Body of pancreas (tissue), 4 donors: ENCODE data around the gene PGLYRP1. TPM values are rescaled to one million over a fixed set of nuclear protein-coding genes. Genes with fewer than 3 reads are reported as not detected.

ENCODE experiments used
- ATAC-seq: fragments of 150-250 bp; one replicate; pipeline ENCODE4 v1.9.1; 2016
- DNase-seq, 4 donors: peaks; one replicate each; pipeline ENCODE4 v3.0.0-alpha.2; 2019
- H3K27ac ChIP-seq, 4 donors: fragments of 200-600 bp; sonication (generic); 1 replicate in 3 of 4; 2 replicates in 1 of 4; pipeline versions ENCODE4 v1.5.1 to v1.6.1; 2016 to 2019; ENCODE audit warnings: mild to moderate bottlenecking in 1 of 4, mixed read lengths in 1 of 4, moderate library complexity in 1 of 4
- H3K27me3 ChIP-seq, 2 donors: fragments of 200-600 bp; sonication (generic); one replicate each; pipeline ENCODE4 v1.6.0; 2016; ENCODE audit warnings: mild to moderate bottlenecking in 1 of 2
- H3K36me3 ChIP-seq, 2 donors: fragments of 200-600 bp; sonication (generic); replicated peaks in 1 of 2; 2 replicates each; pipeline ENCODE4 v1.5.1; 2016; ENCODE audit warnings: low read depth in 2 of 2; ENCODE audit not compliant: insufficient read depth in 1 of 2
- H3K4me1 ChIP-seq: fragments of 200-600 bp; sonication (generic); one replicate; pipeline ENCODE4 v1.6.0; 2016
- H3K4me3 ChIP-seq, 2 donors: fragments of 200-600 bp; sonication (generic); 1 replicate in 1 of 2; 2 replicates in 1 of 2; pipeline ENCODE4 v1.5.1; 2016 to 2019
- H3K9me3 ChIP-seq, 3 donors: fragments of 200-600 bp; sonication (generic); 1 replicate in 2 of 3; 2 replicates in 1 of 3; pipeline ENCODE4 v1.5.1; 2016
- POLR2A ChIP-seq, 3 donors: fragments of 450-650 bp; IDR thresholded peaks; one replicate each; pipeline ENCODE4 v1.6.1; 2016; ENCODE audit warnings: antibody characterized with exemption in 3 of 3, mild to moderate bottlenecking in 2 of 3
- WGBS, 2 donors: methylation state at CpG; one replicate each; pipeline ENCODE4 v1.1.5; 2017; 5-methylcytosine and 5-hydroxymethylcytosine counted together
- intact Hi-C: fragments of 100-400 bp; cut with DNase I; formaldehyde crosslinking; loops from one replicate; pipeline ENCODE4 v1.15.1; 2023
- total RNA-seq, 2 donors: library from RNA; depleted of rRNA; stranded (reverse); fragments of >200 nt; gene quantifications; one replicate each; pipeline ENCODE4 v1.1.0, GENCODE V29; 2016
- TF ChIP-seq, protein P1 (sequence below), 7 experiments: fragments of 450-650 bp in 4 of 7; fragments of 200-600 bp in 3 of 7; sonication (generic) in 3 of 7; IDR thresholded peaks; one replicate each; pipeline ENCODE4 v1.5.1; 2016 to 2019; ENCODE audit warnings: antibody characterized with exemption in 7 of 7

Gene PGLYRP1
- total RNA-seq, 2 donors from 2014 or later = not detected

DNA sequence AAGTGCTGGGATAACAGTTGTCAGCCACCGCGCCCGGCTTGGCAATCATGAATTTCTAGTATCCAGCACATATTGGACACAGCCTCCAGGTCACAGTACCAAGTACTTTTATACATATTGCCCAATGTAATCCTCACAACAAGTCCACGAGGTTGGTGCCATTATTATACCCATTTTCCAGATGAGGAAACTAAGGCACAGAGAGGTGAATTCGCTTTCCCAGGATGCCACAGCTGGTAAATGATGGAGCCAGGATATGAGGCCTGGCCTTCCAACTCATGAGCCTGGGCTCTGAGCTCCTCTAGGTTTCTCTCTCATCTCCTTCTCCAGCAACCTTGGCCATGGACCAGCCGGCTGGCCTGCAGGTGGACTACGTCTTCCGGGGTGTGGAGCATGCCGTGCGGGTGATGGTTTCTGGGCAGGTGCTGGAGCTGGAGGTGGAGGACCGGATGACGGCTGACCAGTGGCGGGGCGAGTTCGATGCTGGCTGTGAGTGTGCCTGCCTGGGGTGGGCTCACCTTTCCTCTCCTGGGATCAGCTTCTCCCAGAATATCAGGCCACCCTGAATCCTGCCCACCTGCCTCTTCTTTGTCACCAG, 20.1 kb downstream of the PGLYRP1 start:
- intact Hi-C loops = no loop called here

DNA sequence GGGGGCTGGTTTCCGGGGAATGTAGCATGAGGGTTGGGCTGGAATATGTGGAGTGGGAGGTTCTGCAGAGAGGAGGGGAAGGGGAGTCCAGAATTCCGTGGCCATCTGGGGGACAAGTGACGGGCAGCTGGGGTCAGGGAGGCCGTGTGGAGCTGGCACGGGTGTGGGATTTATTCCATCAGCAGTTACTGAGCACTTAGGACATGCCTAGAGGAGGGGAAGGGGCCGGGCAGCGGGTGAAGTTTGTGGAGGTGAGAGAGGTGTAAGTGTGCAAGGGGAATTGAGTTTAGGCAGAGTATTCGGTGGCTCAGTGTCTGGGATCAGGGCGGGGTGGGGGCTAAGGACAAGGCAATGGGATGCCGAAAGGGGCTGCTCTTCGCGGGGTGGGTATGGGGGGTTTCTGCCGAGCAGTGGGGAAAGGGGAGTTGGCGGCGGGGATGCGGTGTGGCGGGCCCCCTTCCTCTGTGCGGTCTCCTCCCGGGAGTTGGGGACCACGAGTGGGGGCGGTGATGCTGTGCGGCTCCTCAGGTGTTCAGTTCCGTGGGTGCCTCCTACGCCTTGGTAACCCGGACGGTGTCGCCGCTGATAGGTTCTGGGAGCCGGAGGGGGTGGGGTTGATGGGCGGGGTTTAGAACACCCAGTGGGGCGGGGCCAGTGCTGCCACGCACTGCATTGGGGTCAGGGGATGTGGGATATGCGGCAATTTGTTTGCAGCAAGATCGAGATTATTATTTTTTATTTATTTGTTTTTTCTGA, 22.2 kb downstream of the PGLYRP1 start:
- ATAC-seq (peak; percentile 70), DNase-seq (peak; percentile 49 to 71 (median 60))
- Histone ChIP-seq H3K36me3 (no peaks in the 10 kb centered on the region), H3K4me1 (peaks cover 18% of the 10 kb centered on the region), H3K27me3 (no peaks in the 10 kb centered on the region), H3K9me3 (no peaks in the 10 kb centered on the region), H3K4me3 (no peak overlapping the region), H3K27ac (no peak overlapping the region)
- intact Hi-C loops = no loop called here
- TF ChIP-seq POLR2A (IDR thresholded peaks at IDR 0.05) = no peak
- TF ChIP-seq, protein P1, sequence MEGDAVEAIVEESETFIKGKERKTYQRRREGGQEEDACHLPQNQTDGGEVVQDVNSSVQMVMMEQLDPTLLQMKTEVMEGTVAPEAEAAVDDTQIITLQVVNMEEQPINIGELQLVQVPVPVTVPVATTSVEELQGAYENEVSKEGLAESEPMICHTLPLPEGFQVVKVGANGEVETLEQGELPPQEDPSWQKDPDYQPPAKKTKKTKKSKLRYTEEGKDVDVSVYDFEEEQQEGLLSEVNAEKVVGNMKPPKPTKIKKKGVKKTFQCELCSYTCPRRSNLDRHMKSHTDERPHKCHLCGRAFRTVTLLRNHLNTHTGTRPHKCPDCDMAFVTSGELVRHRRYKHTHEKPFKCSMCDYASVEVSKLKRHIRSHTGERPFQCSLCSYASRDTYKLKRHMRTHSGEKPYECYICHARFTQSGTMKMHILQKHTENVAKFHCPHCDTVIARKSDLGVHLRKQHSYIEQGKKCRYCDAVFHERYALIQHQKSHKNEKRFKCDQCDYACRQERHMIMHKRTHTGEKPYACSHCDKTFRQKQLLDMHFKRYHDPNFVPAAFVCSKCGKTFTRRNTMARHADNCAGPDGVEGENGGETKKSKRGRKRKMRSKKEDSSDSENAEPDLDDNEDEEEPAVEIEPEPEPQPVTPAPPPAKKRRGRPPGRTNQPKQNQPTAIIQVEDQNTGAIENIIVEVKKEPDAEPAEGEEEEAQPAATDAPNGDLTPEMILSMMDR (IDR thresholded peaks at IDR 0.05) = no peak
- 8 to 13% methylated on average over 26 to 34 of the region's 34 CpGs for WGBS, 2 donors

More for the DNA sequence above, 20.1 kb downstream of the PGLYRP1 start:
- TF ChIP-seq POLR2A (IDR thresholded peaks at IDR 0.05) = no peak
- TF ChIP-seq, protein P1 (IDR thresholded peaks at IDR 0.05) = no peak
- H3K4me1 ChIP-seq = peaks cover 13% of the 10 kb centered on the region
- no peak overlapping the region for H3K27ac ChIP-seq
- H3K4me3 ChIP-seq = no peak overlapping the region
- WGBS, 2 donors = 91 to 93% methylated on average over 11 to 15 of the region's 15 CpGs
- H3K27me3 ChIP-seq = no peaks in the 10 kb centered on the region
- H3K36me3 ChIP-seq = no peaks in the 10 kb centered on the region
- ATAC-seq (no peak), DNase-seq (no peak)
- H3K9me3 ChIP-seq = no peaks in the 10 kb centered on the region

DNA sequence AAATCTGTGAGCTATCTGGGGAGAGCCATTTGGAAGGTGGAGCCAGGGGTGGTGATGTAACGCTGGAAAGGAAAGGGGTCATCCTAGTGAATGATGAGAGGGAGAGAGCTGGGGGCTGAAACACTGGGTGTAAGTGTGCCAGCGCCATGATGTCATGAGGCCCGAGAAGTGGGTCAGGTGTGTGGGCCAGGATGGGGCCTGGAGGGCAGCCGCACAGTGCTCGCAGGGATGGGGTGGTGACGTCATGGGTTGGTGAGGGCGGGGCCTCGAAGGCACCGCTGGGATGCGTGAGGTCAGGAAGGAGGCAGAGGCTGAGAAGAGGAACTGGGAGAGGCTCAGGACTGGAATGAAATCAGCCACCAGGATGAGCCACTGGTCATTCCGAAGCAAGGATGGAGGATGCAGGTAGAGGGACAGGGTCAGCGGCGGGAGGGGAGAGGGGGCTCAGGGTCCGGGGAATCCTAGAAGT, 23.2 kb downstream of the PGLYRP1 start:
- no peak for ATAC-seq

DNA sequence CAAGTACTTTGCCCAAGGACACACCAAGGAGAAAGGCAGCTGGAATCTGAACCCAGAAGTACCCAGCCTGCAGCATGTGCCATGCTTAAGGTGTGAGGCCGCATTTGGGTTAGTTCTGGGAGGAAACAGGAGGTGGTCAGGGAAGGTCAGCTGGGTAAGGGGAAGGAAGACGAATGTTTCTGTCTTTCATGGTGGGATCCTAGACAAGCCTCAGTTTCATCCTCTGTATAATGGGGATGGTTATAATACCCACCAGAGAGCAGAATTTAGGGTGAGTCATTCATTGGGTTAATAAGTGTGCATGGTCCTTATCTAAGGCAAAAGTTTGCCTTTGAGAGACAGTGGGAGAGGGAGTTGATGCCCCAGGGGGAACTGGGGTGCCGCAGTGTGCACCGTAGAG, 24.0 kb downstream of the PGLYRP1 start:
- peaks cover 24% of the 10 kb centered on the region for H3K4me1 ChIP-seq
- H3K27ac ChIP-seq = no peak overlapping the region
- TF ChIP-seq, protein P1 (IDR thresholded peaks at IDR 0.05) = no peak
- TF ChIP-seq POLR2A (IDR thresholded peaks at IDR 0.05) = no peak
- intact Hi-C loops = no loop called here
- no peak for ATAC-seq
- no peaks in the 10 kb centered on the region for H3K27me3 ChIP-seq
- H3K36me3 ChIP-seq = no peaks in the 10 kb centered on the region
- no peak overlapping the region for H3K4me3 ChIP-seq
- H3K9me3 ChIP-seq = no peaks in the 10 kb centered on the region
- DNase-seq = no peak
- 89 to 93% methylated on average over 4 of the region's 4 CpGs for WGBS, 2 donors

More for the DNA sequence above, 23.2 kb downstream of the PGLYRP1 start:
- WGBS, 2 donors = 23 to 31% methylated on average over 14 of the region's 14 CpGs
- H3K36me3 ChIP-seq = no peaks in the 10 kb centered on the region
- no peaks in the 10 kb centered on the region for H3K9me3 ChIP-seq
- intact Hi-C loops = no loop called here
- H3K4me1 ChIP-seq = peaks cover 19% of the 10 kb centered on the region
- DNase-seq = peak in 1 of 4 donors; percentile 25
- H3K27ac ChIP-seq = no peak overlapping the region
- H3K4me3 ChIP-seq = no peak overlapping the region
- TF ChIP-seq, protein P1 (IDR thresholded peaks at IDR 0.05) = no peak
- H3K27me3 ChIP-seq = no peaks in the 10 kb centered on the region
